ENCODE data around the gene LTB. TPM values are rescaled to one million over a fixed set of nuclear protein-coding genes. Genes with fewer than 3 reads are reported as not detected.

LTB gene
- total and polyA plus RNA-seq, 2 donors: 128 to 337 TPM

- Histone ChIP-seq H3K36me3 (ENCODE audit: control insufficient read depth in 2 of 2, insufficient read depth in 2 of 2, low read length in 1 of 2) (peaks cover 69 to 75% of the 10 kb centered on the region in 2 donors), H3K27ac (ENCODE audit: low read depth in 1 of 2, low read length in 1 of 2) (no peak overlapping the region), H3K27me3 (ENCODE audit: control insufficient read depth in 2 of 2, insufficient read depth in 1 of 2, low read length in 1 of 2) (no peaks in the 10 kb centered on the region), H3K4me1 (ENCODE audit: control insufficient read depth in 2 of 2, insufficient read depth in 2 of 2, low read length in 2 of 2) (no peaks in the 10 kb centered on the region), H3K9me3 (ENCODE audit: control insufficient read depth in 2 of 2, insufficient read depth in 1 of 2, low read length in 1 of 2) (no peaks in the 10 kb centered on the region), H3K4me3 (ENCODE audit: low read length in 2 of 2) (no peak overlapping the region)
- DNase-seq (ENCODE audit: low read depth in 6 of 9, low spot score in 9 of 9): no peak
- WGBS: 97% methylated on average over 7 of the region's 7 CpGs
These were observed 51.1 kb downstream of the LTB start for GRCh38 chr6:31531162-31531561.

DNA sequence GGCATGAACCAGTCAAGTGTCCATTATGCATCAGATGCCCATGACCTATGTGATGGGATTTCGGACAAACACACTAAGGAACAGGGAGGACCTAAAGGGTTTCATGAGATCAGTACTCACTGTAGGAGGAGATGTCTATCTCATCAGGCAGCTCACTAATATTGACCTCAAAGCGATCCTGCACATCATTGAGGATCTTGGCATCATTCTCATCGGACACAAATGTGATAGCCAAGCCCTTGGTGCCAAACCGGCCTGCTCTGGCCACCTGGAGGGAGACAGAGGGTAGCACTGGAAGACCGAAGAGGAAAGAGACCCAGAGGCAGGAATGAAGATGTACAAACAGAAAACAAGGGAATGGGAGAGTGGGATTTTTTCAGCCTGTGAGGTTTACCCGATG is 51.6 kb downstream of the LTB start:
- Histone ChIP-seq H3K27me3 (ENCODE audit: control insufficient read depth in 2 of 2, insufficient read depth in 1 of 2, low read length in 1 of 2) (no peaks in the 10 kb centered on the region), H3K4me3 (ENCODE audit: low read length in 2 of 2) (no peak overlapping the region), H3K4me1 (ENCODE audit: control insufficient read depth in 2 of 2, insufficient read depth in 2 of 2, low read length in 2 of 2) (no peaks in the 10 kb centered on the region), H3K27ac (ENCODE audit: low read depth in 1 of 2, low read length in 1 of 2) (no peak overlapping the region), H3K9me3 (ENCODE audit: control insufficient read depth in 2 of 2, insufficient read depth in 1 of 2, low read length in 1 of 2) (no peaks in the 10 kb centered on the region), H3K36me3 (ENCODE audit: control insufficient read depth in 2 of 2, insufficient read depth in 2 of 2, low read length in 1 of 2) (peaks cover 64 to 70% of the 10 kb centered on the region in 2 donors)
- DNase-seq (ENCODE audit: low read depth in 6 of 9, low spot score in 9 of 9): no peak
- 74% methylated on average over 6 of the region's 6 CpGs for WGBS

Other genes with a start within 250 kb of the LTB start
Only the 30 nearest of the 35 such genes appear.
- gene MICA, start 178.8 kb downstream of the LTB start, total RNA-seq: 5.6 TPM
- gene MICA, start 178.8 kb downstream of the LTB start, polyA plus RNA-seq: 9.4 TPM
- 9.5 TPM for gene MICB, start 84.3 kb downstream of the LTB start, total RNA-seq
- gene MICB, start 84.3 kb downstream of the LTB start, polyA plus RNA-seq: 4.2 TPM
- gene MCCD1, start 53.5 kb downstream of the LTB start, total RNA-seq: not detected
- gene MCCD1, start 53.5 kb downstream of the LTB start, polyA plus RNA-seq: not detected
- gene DDX39B, start 40.4 kb downstream of the LTB start, total RNA-seq: 305 TPM
- 761 TPM for gene DDX39B, start 40.4 kb downstream of the LTB start, polyA plus RNA-seq
- gene ATP6V1G2, start 35.8 kb downstream of the LTB start, total RNA-seq: 3.3 TPM
- 2.5 TPM for gene ATP6V1G2, start 35.8 kb downstream of the LTB start, polyA plus RNA-seq
- gene NFKBIL1, start 34.8 kb downstream of the LTB start, total RNA-seq: 15.4 TPM
- gene NFKBIL1, start 34.8 kb downstream of the LTB start, polyA plus RNA-seq: 23.6 TPM
- gene LTA, start 10.1 kb downstream of the LTB start, total RNA-seq: 8.9 TPM
- 2.2 TPM for gene LTA, start 10.1 kb downstream of the LTB start, polyA plus RNA-seq
- gene TNF, start 6.9 kb downstream of the LTB start, total RNA-seq: 3.5 TPM
- gene TNF, start 6.9 kb downstream of the LTB start, polyA plus RNA-seq: 1.4 TPM
- gene LST1, start 3.9 kb upstream of the LTB start, total RNA-seq: 134 TPM
- gene LST1, start 3.9 kb upstream of the LTB start, polyA plus RNA-seq: 32.4 TPM
- gene NCR3, start 10.6 kb upstream of the LTB start, total RNA-seq: 2.7 TPM
- gene NCR3, start 10.6 kb upstream of the LTB start, polyA plus RNA-seq: 2.4 TPM
- 558 TPM for gene AIF1, start 32.8 kb upstream of the LTB start, total RNA-seq
- 198 TPM for gene AIF1, start 32.8 kb upstream of the LTB start, polyA plus RNA-seq
- gene PRRC2A, start 38.3 kb upstream of the LTB start, total RNA-seq: 35.3 TPM
- gene PRRC2A, start 38.3 kb upstream of the LTB start, polyA plus RNA-seq: 148 TPM
- gene BAG6, start 70.2 kb upstream of the LTB start, total RNA-seq: 101 TPM
- gene BAG6, start 70.2 kb upstream of the LTB start, polyA plus RNA-seq: 271 TPM
- gene APOM, start 73.5 kb upstream of the LTB start, total RNA-seq: 6.1 TPM
- gene APOM, start 73.5 kb upstream of the LTB start, polyA plus RNA-seq: 9.1 TPM
- gene C6orf47, start 78.4 kb upstream of the LTB start, total RNA-seq: 19.1 TPM
- 16.7 TPM for gene C6orf47, start 78.4 kb upstream of the LTB start, polyA plus RNA-seq
- gene GPANK1, start 82.6 kb upstream of the LTB start, total RNA-seq: 25.2 TPM
- gene GPANK1, start 82.6 kb upstream of the LTB start, polyA plus RNA-seq: 13.8 TPM
- 169 TPM for gene CSNK2B, start 83.7 kb upstream of the LTB start, total RNA-seq
- gene CSNK2B, start 83.7 kb upstream of the LTB start, polyA plus RNA-seq: 169 TPM
- 2.3 TPM for gene LY6G5B, start 87.6 kb upstream of the LTB start, total RNA-seq
- 6.5 TPM for gene LY6G5B, start 87.6 kb upstream of the LTB start, polyA plus RNA-seq
- gene LY6G5C, start 98.6 kb upstream of the LTB start, total RNA-seq: 0.90 TPM
- 9.1 TPM for gene LY6G5C, start 98.6 kb upstream of the LTB start, polyA plus RNA-seq
- gene ABHD16A, start 120.9 kb upstream of the LTB start, total RNA-seq: 50.0 TPM
- 51.3 TPM for gene ABHD16A, start 120.9 kb upstream of the LTB start, polyA plus RNA-seq
- 0.05 TPM for gene LY6G6F, start 124.4 kb upstream of the LTB start, total RNA-seq
- not detected for gene LY6G6F, start 124.4 kb upstream of the LTB start, polyA plus RNA-seq
- not detected for gene LY6G6D, start 132.9 kb upstream of the LTB start, total RNA-seq
- not detected for gene LY6G6D, start 132.9 kb upstream of the LTB start, polyA plus RNA-seq
- gene LY6G6C, start 139.3 kb upstream of the LTB start, total RNA-seq: not detected
- gene LY6G6C, start 139.3 kb upstream of the LTB start, polyA plus RNA-seq: 7.0 TPM
- 0.14 TPM for gene MPIG6B, start 140.9 kb upstream of the LTB start, total RNA-seq
- gene MPIG6B, start 140.9 kb upstream of the LTB start, polyA plus RNA-seq: 0.32 TPM
- gene DDAH2, start 146.9 kb upstream of the LTB start, total RNA-seq: 49.6 TPM
- gene DDAH2, start 146.9 kb upstream of the LTB start, polyA plus RNA-seq: 105 TPM
- gene CLIC1, start 154.1 kb upstream of the LTB start, total RNA-seq: 431 TPM
- gene CLIC1, start 154.1 kb upstream of the LTB start, polyA plus RNA-seq: 337 TPM
- 8.4 TPM for gene MSH5, start 157.6 kb upstream of the LTB start, total RNA-seq
- 15.2 TPM for gene MSH5, start 157.6 kb upstream of the LTB start, polyA plus RNA-seq
- gene SAPCD1, start 180.2 kb upstream of the LTB start, total RNA-seq: 1.2 TPM
- 9.7 TPM for gene SAPCD1, start 180.2 kb upstream of the LTB start, polyA plus RNA-seq
- gene VWA7, start 194.9 kb upstream of the LTB start, total RNA-seq: 0.76 TPM
- gene VWA7, start 194.9 kb upstream of the LTB start, polyA plus RNA-seq: 0.66 TPM
- 16.6 TPM for gene VARS1, start 213.3 kb upstream of the LTB start, total RNA-seq
- gene VARS1, start 213.3 kb upstream of the LTB start, polyA plus RNA-seq: 25.2 TPM